ENCODE data around the gene ANP32B.
"Not testable (repeated sequence)": the region's sequence is repeated elsewhere in the genome, so short reads cannot be mapped to it uniquely, and the experiment has no call there.

Gene ANP32B

GRCh38 chr9:97964901-97965300 is 18.2 kb upstream of the ANP32B start:
- DNase-seq: no peak

- no peak for DNase-seq
These were observed 16.6 kb upstream of the ANP32B start for GRCh38 chr9:97966493-97966892.

- DNase-seq: no peak
These were observed 14.1 kb upstream of the ANP32B start for GRCh38 chr9:97969014-97969413.

GRCh38 chr9:97970165-97970564 is 13.0 kb upstream of the ANP32B start:
- DNase-seq: no peak

DNA sequence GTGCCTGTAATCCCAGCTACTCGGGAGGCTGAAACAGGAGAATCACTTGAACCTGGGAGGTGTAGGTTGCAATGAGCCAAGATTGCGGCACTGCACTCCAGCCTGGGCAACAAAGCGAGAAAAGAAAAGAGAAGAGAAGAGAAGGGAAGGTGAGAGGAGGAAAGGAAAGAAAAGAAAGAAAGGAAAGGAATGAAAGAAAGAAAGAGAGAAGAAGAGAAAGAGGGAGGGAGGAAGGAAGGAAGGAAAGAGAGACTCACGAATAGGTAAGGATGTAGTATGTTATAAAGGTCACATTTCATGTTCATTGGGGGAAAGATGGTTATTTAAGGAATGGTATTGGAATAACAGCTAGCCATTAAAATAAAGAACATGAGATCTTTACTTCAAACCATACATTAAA is 10.4 kb upstream of the ANP32B start:
- no peak for DNase-seq

- DNase-seq: no peak
These were observed 7.8 kb upstream of the ANP32B start for GRCh38 chr9:97975376-97975775.

DNA sequence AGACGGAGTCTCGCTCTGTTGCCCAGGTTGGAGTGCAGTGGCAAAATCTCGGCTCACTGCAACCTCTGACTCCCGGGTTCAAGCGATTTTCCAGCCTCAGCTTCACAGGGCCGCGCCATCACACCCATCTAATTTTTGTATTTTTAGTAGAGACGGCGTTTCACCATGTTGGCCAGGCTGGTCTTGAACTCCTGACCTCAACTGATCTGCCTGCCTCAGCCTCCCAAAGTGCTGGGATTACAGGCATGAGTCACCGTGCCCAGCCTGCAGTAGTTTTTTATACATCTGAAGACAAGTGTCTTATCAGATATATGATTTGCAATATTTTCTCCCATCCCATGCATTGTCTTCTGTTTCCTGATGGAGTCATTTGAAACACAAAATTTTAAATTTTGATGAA is 6.5 kb upstream of the ANP32B start:
- DNase-seq: not testable (repeated sequence)

- DNase-seq: no peak
These were observed 4.6 kb upstream of the ANP32B start for GRCh38 chr9:97978371-97979130.

DNA sequence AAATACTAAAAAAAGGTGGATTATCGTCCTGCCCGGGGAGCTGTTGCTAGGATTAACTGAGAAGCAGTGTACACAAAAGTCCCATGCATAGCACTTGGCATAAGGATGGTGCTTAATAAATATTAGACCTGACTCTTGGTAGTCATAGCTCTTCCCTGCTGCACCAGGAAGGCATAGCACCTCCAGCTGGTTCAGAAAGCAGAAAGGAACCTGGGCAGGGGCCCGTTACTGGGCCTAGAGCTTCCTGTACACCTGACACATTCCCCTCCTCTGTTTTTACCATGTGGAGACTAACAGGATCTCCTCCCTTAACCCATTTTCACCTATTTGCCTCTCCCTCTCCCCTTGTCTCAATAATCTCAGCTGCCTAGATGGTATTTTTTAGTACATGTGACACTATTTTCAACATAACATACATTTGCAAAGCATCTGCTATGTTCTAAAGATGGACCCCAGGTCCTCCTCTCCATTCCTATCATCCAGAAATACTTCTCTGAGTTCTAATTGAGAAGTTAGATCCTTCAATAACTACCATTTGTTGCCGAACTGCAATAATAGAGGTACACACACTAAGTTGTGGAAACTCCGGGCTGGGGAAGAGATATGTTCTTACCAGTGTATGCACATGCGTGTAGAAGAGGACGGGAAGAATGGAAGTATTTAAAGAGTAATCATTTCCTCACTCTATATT is 3.2 kb upstream of the ANP32B start:
- no peak for DNase-seq

GRCh38 chr9:97980479-97980803 is 2.7 kb upstream of the ANP32B start:
- no peak for DNase-seq

DNA sequence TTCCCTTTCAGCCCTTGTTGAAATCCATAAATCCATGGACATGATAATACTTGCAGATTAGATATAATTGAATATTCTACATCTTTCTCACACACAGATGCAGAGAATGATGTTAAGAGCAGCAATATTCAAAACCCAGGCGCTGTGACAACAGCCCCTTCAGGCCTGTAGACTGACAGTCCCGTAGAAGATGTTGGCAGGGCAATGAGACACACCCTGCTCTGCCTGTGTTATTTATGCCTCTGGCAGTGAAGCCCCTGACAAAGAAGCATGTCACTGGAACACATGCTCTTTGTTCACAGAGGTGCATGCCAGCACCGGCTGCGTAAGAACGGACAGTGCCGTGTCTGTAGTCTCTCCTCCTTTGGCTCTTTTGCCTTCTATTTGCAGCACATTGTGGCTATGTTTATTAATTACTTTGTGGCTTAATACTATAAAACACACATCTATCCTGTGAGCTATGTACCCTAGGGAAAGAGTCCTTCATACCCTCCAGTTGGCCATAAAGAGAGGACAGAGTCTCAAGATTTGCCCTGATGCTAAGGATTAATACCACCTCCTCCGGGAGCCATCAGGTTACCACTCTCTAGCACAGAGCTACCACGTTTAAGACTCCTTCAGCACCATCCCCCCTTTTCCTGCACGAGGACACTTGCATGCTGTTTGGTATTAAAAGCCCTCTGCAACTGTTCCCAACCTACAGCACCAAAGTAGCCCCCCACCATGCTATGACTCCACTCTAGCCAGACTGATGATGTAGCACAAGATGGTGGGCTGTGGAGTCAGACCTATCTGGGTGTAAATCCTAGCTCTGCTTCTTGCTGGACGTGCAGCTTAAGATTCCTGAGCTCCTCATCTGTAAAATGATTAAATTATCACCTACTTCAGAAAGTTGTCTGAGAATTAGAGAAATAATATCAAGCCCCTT is 2.0 kb upstream of the ANP32B start:
- DNase-seq: no peak

DNA sequence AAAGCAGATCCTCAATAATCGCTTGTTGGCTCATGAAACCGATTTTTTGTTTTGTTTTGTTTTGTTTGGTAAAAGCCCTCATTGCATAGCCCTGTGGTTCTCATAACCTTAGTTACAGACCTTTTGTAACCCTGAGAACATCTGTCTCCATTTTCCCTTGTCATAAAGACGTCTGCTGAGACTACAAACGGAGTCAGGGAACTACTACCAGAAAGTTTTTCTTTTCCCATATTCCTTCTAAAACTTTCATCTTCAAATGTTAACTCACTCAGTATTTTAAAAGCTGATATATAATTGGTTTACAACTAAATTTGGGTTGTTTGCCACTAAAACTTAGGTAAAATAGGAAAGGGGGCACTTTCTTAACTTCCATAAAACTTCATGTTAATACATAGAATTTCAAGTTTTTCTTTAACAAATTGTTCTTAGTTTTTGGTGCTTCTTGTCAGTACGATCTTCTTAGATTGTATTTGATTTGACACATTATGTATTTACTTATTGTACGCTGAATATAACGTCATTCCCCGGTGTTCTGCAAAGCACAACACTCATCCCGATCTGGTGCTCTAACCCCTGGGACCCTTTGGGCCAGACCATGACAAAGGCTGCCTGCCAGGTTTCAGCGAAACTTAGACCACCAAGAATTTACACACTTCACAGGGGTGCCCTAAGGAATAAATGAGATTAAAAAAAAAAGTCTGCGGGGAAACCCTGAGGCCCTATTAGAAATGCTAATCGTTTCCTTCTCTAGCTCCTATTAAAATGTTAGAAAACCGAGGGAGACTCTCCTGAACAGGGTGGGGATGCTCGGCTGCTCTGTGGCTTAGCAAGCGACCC is 1.1 kb upstream of the ANP32B start:
- no peak for DNase-seq

- peak; percentile 46 for DNase-seq
These were observed 547 bp downstream of the ANP32B start for GRCh38 chr9:97983589-97984187.

DNA sequence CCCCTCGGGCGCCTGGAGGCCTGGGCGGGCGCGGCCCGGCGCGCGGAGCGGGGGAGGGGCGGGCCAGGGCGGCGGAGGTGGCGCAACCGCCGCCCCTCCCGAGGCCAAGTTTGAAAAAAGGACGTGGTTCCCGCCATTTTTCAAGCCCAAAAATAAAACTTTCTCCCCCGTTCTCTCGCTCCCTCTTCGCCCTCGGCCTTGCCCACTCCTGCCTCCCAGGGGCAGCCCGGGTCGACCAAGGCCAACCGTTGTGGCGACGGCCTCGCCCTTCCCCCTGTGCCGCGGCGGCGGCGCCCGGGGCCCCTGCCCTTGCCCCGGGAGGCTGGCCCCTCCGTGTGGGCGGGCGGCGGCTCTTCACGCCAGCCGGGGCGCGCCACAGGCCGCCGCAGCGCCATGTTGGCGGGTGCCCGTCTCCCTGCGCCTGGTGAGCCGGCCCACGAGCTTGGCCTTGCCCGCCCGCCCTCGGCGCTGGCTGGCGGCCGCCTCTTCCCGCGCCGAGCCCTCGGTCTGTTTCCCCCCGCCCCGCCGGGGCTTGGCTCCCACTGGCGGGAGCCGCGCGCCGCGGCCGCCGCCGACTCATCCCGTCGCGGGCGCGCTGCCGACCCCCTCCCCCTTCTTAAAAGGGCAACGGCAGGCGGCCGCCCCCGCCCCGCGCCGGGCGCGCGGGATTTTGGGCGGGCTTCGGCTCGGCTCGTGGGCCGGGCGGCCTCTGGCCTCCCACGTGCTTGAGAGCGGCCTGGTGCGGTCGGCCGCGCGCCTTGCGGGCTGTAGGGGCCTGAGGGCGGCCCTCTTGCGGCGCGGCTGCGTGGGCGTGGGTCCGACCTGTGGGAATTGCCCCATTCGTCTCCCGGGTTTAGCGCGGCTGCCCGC is 1.3 kb downstream of the ANP32B start:
- DNase-seq: peak; percentile 71

GRCh38 chr9:97985058-97985861 is 2.1 kb downstream of the ANP32B start:
- peak; percentile 29 for DNase-seq

GRCh38 chr9:97987487-97987886 is 4.3 kb downstream of the ANP32B start:
- no peak for DNase-seq

GRCh38 chr9:97990259-97990658 is 7.1 kb downstream of the ANP32B start:
- no peak for DNase-seq

DNA sequence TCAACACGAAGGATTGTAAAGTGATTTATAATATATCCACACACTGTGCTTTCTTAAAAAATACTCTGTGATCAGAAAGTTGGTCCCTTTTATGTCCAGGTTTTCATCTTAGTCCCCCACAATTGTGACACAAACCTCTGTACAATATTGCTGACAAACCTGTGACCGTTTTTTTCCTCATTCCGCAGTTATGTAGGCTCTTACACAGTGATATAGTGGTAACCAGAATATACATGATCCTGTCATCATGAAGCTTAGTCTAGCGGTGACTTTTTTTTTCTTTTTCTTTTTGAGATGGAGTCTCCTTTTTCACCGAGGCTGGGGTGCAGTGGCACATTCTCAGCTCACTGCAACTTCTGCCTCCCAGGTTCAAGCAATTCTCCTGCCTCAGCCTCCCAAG is 8.7 kb downstream of the ANP32B start:
- DNase-seq: no peak

DNA sequence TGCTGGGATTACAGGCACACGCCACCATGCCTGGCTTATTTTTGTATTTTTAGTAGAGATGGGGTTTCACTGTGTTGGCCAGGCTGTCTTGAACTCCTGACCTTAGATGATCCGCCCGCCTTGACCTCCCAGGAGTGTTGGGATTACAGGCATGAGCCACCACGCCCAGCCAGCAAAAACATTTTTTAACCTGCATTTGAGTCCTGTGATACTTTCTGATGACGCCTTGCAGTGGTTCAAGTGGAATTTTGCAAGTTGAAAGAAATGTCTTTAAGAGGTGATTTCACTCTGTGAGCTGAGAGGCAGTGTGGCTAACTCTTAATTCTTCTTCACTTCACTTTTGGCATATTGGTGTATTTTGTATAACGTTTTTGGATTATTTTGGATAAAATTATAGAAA is 9.1 kb downstream of the ANP32B start:
- DNase-seq: no peak

GRCh38 chr9:97993000-97993399 is 9.9 kb downstream of the ANP32B start:
- DNase-seq: no peak

Measured in T-helper 9 cell (primary cell).